Gastroesophageal sphincter (tissue), 4 donors: ENCODE measurements around the gene LTF. TPM values are rescaled to one million over a fixed set of nuclear protein-coding genes. Genes with fewer than 3 reads are reported as not detected.
"Not testable (repeated sequence)": the region's sequence is repeated elsewhere in the genome, so short reads cannot be mapped to it uniquely, and the experiment has no call there.

Experiments
- ATAC-seq: fragments of 150-250 bp; one replicate; pipeline ENCODE4 v1.9.1; 2016; ENCODE audit warnings: mild to moderate bottlenecking, moderate library complexity
- H3K27ac ChIP-seq, 4 donors: fragments of 200-600 bp; sonication (generic) in 3 of 4; 1 replicate in 3 of 4; 2 replicates in 1 of 4; pipeline ENCODE4 v1.5.1; 2016 to 2019
- H3K27me3 ChIP-seq: fragments of 200-600 bp; sonication (generic); one replicate; pipeline ENCODE4 v1.5.1; 2019
- H3K36me3 ChIP-seq, 2 donors: fragments of 200-600 bp; sonication (generic); one replicate each; pipeline ENCODE4 v1.5.1; 2019; ENCODE audit warnings: control low read depth in 1 of 2
- H3K4me1 ChIP-seq, 3 donors: fragments of 200-600 bp; sonication (generic); 1 replicate in 2 of 3; 2 replicates in 1 of 3; pipeline ENCODE4 v1.5.1; 2016 to 2019; ENCODE audit warnings: control low read depth in 2 of 3
- H3K4me3 ChIP-seq, 2 donors: fragments of 200-600 bp; sonication (generic); one replicate each; pipeline ENCODE4 v1.5.1; 2019; ENCODE audit warnings: mild to moderate bottlenecking in 1 of 2, moderate library complexity in 1 of 2
- H3K9me3 ChIP-seq, 3 donors: fragments of 200-600 bp; sonication (generic); one replicate each; pipeline ENCODE4 v1.5.1; 2017 to 2019; ENCODE audit warnings: control low read depth in 2 of 3
- CTCF ChIP-seq, 4 experiments: fragments of 200-600 bp in 2 of 4; fragments of 450-650 bp in 2 of 4; sonication (generic) in 1 of 4; IDR thresholded peaks; one replicate each; pipeline ENCODE4 v1.5.1; 2017 to 2019; ENCODE audit warnings: antibody characterized with exemption in 4 of 4, mild to moderate bottlenecking in 2 of 4, moderate library complexity in 2 of 4
- EP300 ChIP-seq: sonication (generic); formaldehyde crosslinking; IDR thresholded peaks from one replicate; pipeline ENCODE4 v1.6.1; 2017; ENCODE audit warnings: antibody characterized with exemption, mild to moderate bottlenecking
- POLR2A ChIP-seq, 2 donors: fragments of 450-650 bp; IDR thresholded peaks; one replicate each; pipeline ENCODE4 v1.6.1; 2017; ENCODE audit warnings: antibody characterized with exemption in 2 of 2, mild to moderate bottlenecking in 2 of 2, moderate library complexity in 1 of 2
- POLR2AphosphoS5 ChIP-seq: sonication (generic); formaldehyde crosslinking; IDR thresholded peaks from one replicate; pipeline ENCODE4 v1.6.1; 2017; ENCODE audit warnings: antibody characterized with exemption
- WGBS, 2 donors: methylation state at CpG; one replicate each; pipeline ENCODE4 v1.1.5; 2018; ENCODE audit warnings: low coverage in 1 of 2; 5-methylcytosine and 5-hydroxymethylcytosine counted together
- total RNA-seq, 4 donors: library from RNA; depleted of rRNA; stranded (reverse); fragments of >200 nt; gene quantifications; one replicate each; pipeline ENCODE4 v1.1.0, GENCODE V29; 2016

Gene LTF
- total RNA-seq, 4 donors from 2014 or later: 1.2 to 198 (median 1.4) TPM

GRCh38 chr3:46430879-46431278 is 33.8 kb downstream of the LTF start:
- not testable (repeated sequence) for H3K36me3 ChIP-seq, ATAC-seq, H3K27me3 ChIP-seq, H3K27ac ChIP-seq, H3K4me1 ChIP-seq, H3K4me3 ChIP-seq
- H3K9me3 ChIP-seq: peaks cover 0 to 12% (median 0%) of the 10 kb centered on the region in 3 donors
- WGBS, 2 donors: 100% methylated on average over 1 of the region's 1 CpG; no CpG with 5 or more reads in 1 of the 2 donors

GRCh38 chr3:46429671-46430070 is 35.0 kb downstream of the LTF start:
- WGBS, 2 donors: 88 to 91% methylated on average over 3 to 4 of the region's 5 CpGs
- ATAC-seq: no peak
- TF ChIP-seq POLR2AphosphoS5 (no peak), POLR2A (IDR thresholded peaks at IDR 0.05) (no peak), EP300 (no peak), CTCF (IDR thresholded peaks at IDR 0.05) (no peak)
- Histone ChIP-seq H3K27me3 (no peaks in the 10 kb centered on the region), H3K4me3 (no peak overlapping the region), H3K9me3 (peaks cover 0 to 12% (median 0%) of the 10 kb centered on the region in 3 donors), H3K27ac (no peak overlapping the region), H3K4me1 (no peaks in the 10 kb centered on the region), H3K36me3 (no peaks in the 10 kb centered on the region)

GRCh38 chr3:46429250-46429649 is 35.5 kb downstream of the LTF start:
- H3K9me3 ChIP-seq: peaks cover 0 to 12% (median 0%) of the 10 kb centered on the region in 3 donors
- WGBS, 2 donors: 83 to 97% methylated on average over 3 to 5 of the region's 5 CpGs
- no peak overlapping the region for H3K27ac ChIP-seq
- H3K4me3 ChIP-seq: no peak overlapping the region
- H3K36me3 ChIP-seq: no peaks in the 10 kb centered on the region
- H3K4me1 ChIP-seq: no peaks in the 10 kb centered on the region
- no peak for TF ChIP-seq EP300
- no peak for TF ChIP-seq POLR2AphosphoS5
- no peak for TF ChIP-seq POLR2A (IDR thresholded peaks at IDR 0.05)
- no peak for TF ChIP-seq CTCF (IDR thresholded peaks at IDR 0.05)
- ATAC-seq: no peak
- no peaks in the 10 kb centered on the region for H3K27me3 ChIP-seq

GRCh38 chr3:46427916-46428833 is 36.5 kb downstream of the LTF start:
- ATAC-seq: no peak
- TF ChIP-seq POLR2AphosphoS5: no peak
- no peak for TF ChIP-seq POLR2A (IDR thresholded peaks at IDR 0.05)

GRCh38 chr3:46427404-46427803 is 37.3 kb downstream of the LTF start:
- H3K9me3 ChIP-seq: peaks cover 0 to 12% (median 0%) of the 10 kb centered on the region in 3 donors
- 53 to 54% methylated on average over 5 to 8 of the region's 8 CpGs for WGBS, 2 donors
- not testable (repeated sequence) for ATAC-seq

More at GRCh38 chr3:46427916-46428833, 36.5 kb downstream of the LTF start:
- H3K4me1 ChIP-seq: no peaks in the 10 kb centered on the region
- no peaks in the 10 kb centered on the region for H3K36me3 ChIP-seq
- WGBS, 2 donors: 30 to 77% methylated on average over 2 to 6 of the region's 10 CpGs
- H3K9me3 ChIP-seq: peaks cover 0 to 12% (median 0%) of the 10 kb centered on the region in 3 donors
- no peak overlapping the region for H3K27ac ChIP-seq
- no peak overlapping the region for H3K4me3 ChIP-seq
- H3K27me3 ChIP-seq: no peaks in the 10 kb centered on the region

GRCh38 chr3:46426476-46426875 is 38.2 kb downstream of the LTF start:
- H3K27me3 ChIP-seq, H3K4me3 ChIP-seq, H3K4me1 ChIP-seq, H3K9me3 ChIP-seq, H3K27ac ChIP-seq, ATAC-seq, H3K36me3 ChIP-seq: not testable (repeated sequence)
- 77 to 82% methylated on average over 4 of the region's 4 CpGs for WGBS, 2 donors

More at GRCh38 chr3:46427404-46427803, 37.3 kb downstream of the LTF start:
- not testable (repeated sequence) for H3K4me3 ChIP-seq, H3K27ac ChIP-seq, H3K27me3 ChIP-seq, H3K36me3 ChIP-seq, H3K4me1 ChIP-seq

GRCh38 chr3:46423588-46423987 is 41.1 kb downstream of the LTF start:
- TF ChIP-seq EP300 (no peak), POLR2AphosphoS5 (no peak), CTCF (IDR thresholded peaks at IDR 0.05) (no peak), POLR2A (IDR thresholded peaks at IDR 0.05) (no peak)
- Histone ChIP-seq H3K4me3 (no peak overlapping the region), H3K27ac (no peak overlapping the region), H3K9me3 (no peaks in the 10 kb centered on the region), H3K27me3 (no peaks in the 10 kb centered on the region), H3K36me3 (no peaks in the 10 kb centered on the region), H3K4me1 (no peaks in the 10 kb centered on the region)
- no peak for ATAC-seq
- 38 to 100% methylated on average over 2 to 4 of the region's 5 CpGs for WGBS, 2 donors
